ENCODE data around the gene GALNT9. TPM values are rescaled to one million over a fixed set of nuclear protein-coding genes. Genes with fewer than 3 reads are reported as not detected.

The GALNT9 gene
- total RNA-seq, 1 donor from 2014 or later, result not detected

- H2AFZ ChIP-seq (replicated peaks), result no peak overlapping the region
- H3K4me3 Mint-ChIP-seq, result peak overlapping the region; percentile 70
- peak; percentile 56 for DNase-seq (ENCODE audit: low spot score)
- H3K36me3 Mint-ChIP-seq, result no peaks in the 10 kb centered on the region
- no peak overlapping the region for H3K9ac ChIP-seq
- peak overlapping the region; percentile 31 for H3K4me3 ChIP-seq
- peaks cover 8% of the 10 kb centered on the region for H3K4me1 ChIP-seq
- H3K4me1 Mint-ChIP-seq, result peaks cover 16% of the 10 kb centered on the region
- peaks cover 100% of the 10 kb centered on the region for H3K27me3 ChIP-seq
- H3K27me3 Mint-ChIP-seq (ENCODE audit: insufficient read depth, low read depth), result peaks cover 62% of the 10 kb centered on the region
- no peaks in the 10 kb centered on the region for H3K36me3 ChIP-seq
- no peaks in the 10 kb centered on the region for H3K9me3 ChIP-seq (ENCODE audit: low read depth)
- H3K27ac Mint-ChIP-seq, result no peak overlapping the region
- no peaks in the 10 kb centered on the region for H3K79me2 ChIP-seq (ENCODE audit: low read depth)
- TF ChIP-seq, protein P1, sequence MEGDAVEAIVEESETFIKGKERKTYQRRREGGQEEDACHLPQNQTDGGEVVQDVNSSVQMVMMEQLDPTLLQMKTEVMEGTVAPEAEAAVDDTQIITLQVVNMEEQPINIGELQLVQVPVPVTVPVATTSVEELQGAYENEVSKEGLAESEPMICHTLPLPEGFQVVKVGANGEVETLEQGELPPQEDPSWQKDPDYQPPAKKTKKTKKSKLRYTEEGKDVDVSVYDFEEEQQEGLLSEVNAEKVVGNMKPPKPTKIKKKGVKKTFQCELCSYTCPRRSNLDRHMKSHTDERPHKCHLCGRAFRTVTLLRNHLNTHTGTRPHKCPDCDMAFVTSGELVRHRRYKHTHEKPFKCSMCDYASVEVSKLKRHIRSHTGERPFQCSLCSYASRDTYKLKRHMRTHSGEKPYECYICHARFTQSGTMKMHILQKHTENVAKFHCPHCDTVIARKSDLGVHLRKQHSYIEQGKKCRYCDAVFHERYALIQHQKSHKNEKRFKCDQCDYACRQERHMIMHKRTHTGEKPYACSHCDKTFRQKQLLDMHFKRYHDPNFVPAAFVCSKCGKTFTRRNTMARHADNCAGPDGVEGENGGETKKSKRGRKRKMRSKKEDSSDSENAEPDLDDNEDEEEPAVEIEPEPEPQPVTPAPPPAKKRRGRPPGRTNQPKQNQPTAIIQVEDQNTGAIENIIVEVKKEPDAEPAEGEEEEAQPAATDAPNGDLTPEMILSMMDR (IDR thresholded peaks at IDR 0.05), result no peak
- no peak for TF ChIP-seq EZH2phosphoT487 (IDR thresholded peaks at IDR 0.05)
- peak; percentile 41 for TF ChIP-seq EZH2 (IDR thresholded peaks at IDR 0.05)
- no peak overlapping the region for H3K27ac ChIP-seq
- H3K4me2 ChIP-seq, result peak overlapping the region; percentile 70
- peaks cover 3% of the 10 kb centered on the region for H3K9me3 Mint-ChIP-seq
- no peaks in the 10 kb centered on the region for H4K20me1 ChIP-seq (ENCODE audit: low read depth)
- no peaks in the 10 kb centered on the region for H3F3A ChIP-seq (ENCODE audit: low read depth)
These were observed 123.9 kb downstream of the GALNT9 start for GRCh38 chr12:132205271-132206045.

DNA sequence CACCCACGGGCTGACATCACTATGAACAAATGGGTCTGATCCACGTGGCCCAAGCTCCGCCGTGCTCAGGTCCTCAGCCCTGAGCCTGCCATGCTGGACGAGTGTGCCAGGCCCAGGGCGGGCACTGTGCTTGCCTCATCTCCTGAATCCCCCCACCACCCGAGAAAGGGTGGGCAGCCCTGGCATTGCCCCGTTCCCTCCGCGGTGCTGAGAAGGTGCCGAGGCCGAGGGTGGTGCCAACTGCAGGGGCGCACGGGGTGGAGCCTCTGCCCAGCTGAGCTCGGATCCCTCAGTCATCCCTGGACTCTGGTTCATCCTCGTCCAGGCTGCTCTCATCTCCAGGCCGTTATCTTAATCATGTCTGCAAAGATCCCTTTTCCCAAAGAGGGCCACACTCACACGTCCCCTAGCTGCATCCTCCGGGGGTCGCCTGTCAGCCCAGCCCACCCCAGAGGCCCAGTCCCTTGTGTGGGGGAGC lies 124.6 kb downstream of the GALNT9 start:
- H3K9me3 ChIP-seq (ENCODE audit: low read depth), result no peaks in the 10 kb centered on the region
- no peak for DNase-seq (ENCODE audit: low spot score)
- H3K27ac ChIP-seq, result no peak overlapping the region
- no peak overlapping the region for H2AFZ ChIP-seq (replicated peaks)
- peaks cover 3% of the 10 kb centered on the region for H3K9me3 Mint-ChIP-seq
- TF ChIP-seq EZH2phosphoT487 (IDR thresholded peaks at IDR 0.05), result no peak
- peak; percentile 25 for TF ChIP-seq EZH2 (IDR thresholded peaks at IDR 0.05)
- H3K36me3 ChIP-seq, result no peaks in the 10 kb centered on the region
- H3K27ac Mint-ChIP-seq, result no peak overlapping the region
- peaks cover 8% of the 10 kb centered on the region for H3K4me1 ChIP-seq
- H3K79me2 ChIP-seq (ENCODE audit: low read depth), result no peaks in the 10 kb centered on the region
- no peak overlapping the region for H3K9ac ChIP-seq
- peak overlapping the region; percentile 31 for H3K4me3 ChIP-seq
- H3K27me3 ChIP-seq, result peaks cover 98% of the 10 kb centered on the region
- H3K4me1 Mint-ChIP-seq, result peaks cover 16% of the 10 kb centered on the region
- H3K4me2 ChIP-seq, result peak overlapping the region; percentile 70
- H3F3A ChIP-seq (ENCODE audit: low read depth), result no peaks in the 10 kb centered on the region
- no peak overlapping the region for H3K4me3 Mint-ChIP-seq
- no peaks in the 10 kb centered on the region for H4K20me1 ChIP-seq (ENCODE audit: low read depth)
- H3K27me3 Mint-ChIP-seq (ENCODE audit: insufficient read depth, low read depth), result peaks cover 59% of the 10 kb centered on the region
- no peaks in the 10 kb centered on the region for H3K36me3 Mint-ChIP-seq

GRCh38 chr12:132204063-132204792 lies 125.2 kb downstream of the GALNT9 start:
- Histone ChIP-seq H3K9me3 (ENCODE audit: low read depth) (no peaks in the 10 kb centered on the region), H3K27ac (no peak overlapping the region), H3K4me3 (no peak overlapping the region), H2AFZ (replicated peaks) (no peak overlapping the region), H3F3A (ENCODE audit: low read depth) (no peaks in the 10 kb centered on the region), H3K4me2 (no peak overlapping the region), H3K4me1 (peaks cover 8% of the 10 kb centered on the region), H3K9ac (no peak overlapping the region), H4K20me1 (ENCODE audit: low read depth) (no peaks in the 10 kb centered on the region), H3K27me3 (peaks cover 92% of the 10 kb centered on the region), H3K36me3 (no peaks in the 10 kb centered on the region), H3K79me2 (ENCODE audit: low read depth) (no peaks in the 10 kb centered on the region)
- peaks cover 58% of the 10 kb centered on the region for H3K27me3 Mint-ChIP-seq (ENCODE audit: insufficient read depth, low read depth)
- TF ChIP-seq, protein P1 (IDR thresholded peaks at IDR 0.05), result no peak
- TF ChIP-seq EZH2 (IDR thresholded peaks at IDR 0.05) (no peak), EZH2phosphoT487 (IDR thresholded peaks at IDR 0.05) (no peak)
- H3K36me3 Mint-ChIP-seq, result no peaks in the 10 kb centered on the region
- DNase-seq (ENCODE audit: low spot score), result no peak
- no peak overlapping the region for H3K4me3 Mint-ChIP-seq
- no peak overlapping the region for H3K27ac Mint-ChIP-seq
- peaks cover 3% of the 10 kb centered on the region for H3K9me3 Mint-ChIP-seq
- H3K4me1 Mint-ChIP-seq, result peaks cover 16% of the 10 kb centered on the region
